ENCODE data around the gene DGKH. TPM values are rescaled to one million over a fixed set of nuclear protein-coding genes. Genes with fewer than 3 reads are reported as not detected.

Gene DGKH
- total RNA-seq, 1 donor from 2014 or later, result 9.6 TPM

DNA sequence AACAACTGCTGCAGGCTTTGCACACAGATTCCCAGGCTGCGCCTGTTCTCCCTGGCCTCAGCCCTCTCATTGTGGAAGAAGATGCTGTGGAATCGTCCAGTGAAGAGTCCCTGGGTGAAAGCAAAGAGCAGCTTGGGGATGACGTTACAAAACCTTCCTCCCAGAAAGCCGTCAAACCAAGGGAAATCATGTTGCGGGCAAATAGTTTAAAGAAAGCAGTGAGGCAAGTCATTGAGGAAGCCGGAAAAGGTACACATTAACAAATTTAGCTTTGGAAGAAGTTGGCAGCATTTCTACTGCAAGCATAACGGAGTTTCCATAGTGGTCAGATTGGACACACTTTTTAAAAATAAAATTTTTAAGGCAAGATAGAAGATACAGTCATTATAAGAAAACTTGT is 140.6 kb downstream of the DGKH start:
- Mint-ChIP-seq H3K27me3 (no peaks in the 10 kb centered on the region), H3K4me3 (no peak overlapping the region), H3K9me3 (no peaks in the 10 kb centered on the region), H3K36me3 (peaks cover 7% of the 10 kb centered on the region), H3K4me1 (ENCODE audit: unreplicated experiment) (no peaks in the 10 kb centered on the region), H3K27ac (no peak overlapping the region)
- DNase-seq (ENCODE audit: extremely low spot score, unreplicated experiment), result no peak
- no peak for TF ChIP-seq CTCF (conservative IDR thresholded peaks at IDR 0.05)

DNA sequence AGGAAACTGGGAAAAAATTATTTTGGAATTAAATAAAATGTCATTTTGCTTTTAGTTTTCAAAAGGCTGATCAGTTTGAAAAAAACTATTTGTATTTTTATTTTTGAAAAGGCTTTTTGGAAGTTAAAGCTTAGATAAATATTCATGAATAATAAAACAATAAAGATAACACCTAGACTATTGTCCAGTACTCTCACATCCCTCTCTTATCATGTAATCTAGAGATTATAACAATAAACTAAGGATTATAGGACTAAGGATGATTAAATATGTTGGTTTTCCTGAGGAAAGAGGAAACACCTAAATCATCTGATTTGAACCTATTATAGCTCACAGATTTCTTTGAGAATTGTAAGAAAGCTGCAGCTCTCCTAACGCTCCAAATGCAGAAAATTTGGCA is 142.1 kb downstream of the DGKH start:
- H3K4me3 Mint-ChIP-seq, result no peak overlapping the region
- no peak overlapping the region for H3K27ac Mint-ChIP-seq
- no peaks in the 10 kb centered on the region for H3K4me1 Mint-ChIP-seq (ENCODE audit: unreplicated experiment)
- TF ChIP-seq CTCF (conservative IDR thresholded peaks at IDR 0.05), result no peak
- no peak for DNase-seq (ENCODE audit: extremely low spot score, unreplicated experiment)
- H3K27me3 Mint-ChIP-seq, result no peaks in the 10 kb centered on the region
- peaks cover 8% of the 10 kb centered on the region for H3K36me3 Mint-ChIP-seq
- H3K9me3 Mint-ChIP-seq, result no peaks in the 10 kb centered on the region

DNA sequence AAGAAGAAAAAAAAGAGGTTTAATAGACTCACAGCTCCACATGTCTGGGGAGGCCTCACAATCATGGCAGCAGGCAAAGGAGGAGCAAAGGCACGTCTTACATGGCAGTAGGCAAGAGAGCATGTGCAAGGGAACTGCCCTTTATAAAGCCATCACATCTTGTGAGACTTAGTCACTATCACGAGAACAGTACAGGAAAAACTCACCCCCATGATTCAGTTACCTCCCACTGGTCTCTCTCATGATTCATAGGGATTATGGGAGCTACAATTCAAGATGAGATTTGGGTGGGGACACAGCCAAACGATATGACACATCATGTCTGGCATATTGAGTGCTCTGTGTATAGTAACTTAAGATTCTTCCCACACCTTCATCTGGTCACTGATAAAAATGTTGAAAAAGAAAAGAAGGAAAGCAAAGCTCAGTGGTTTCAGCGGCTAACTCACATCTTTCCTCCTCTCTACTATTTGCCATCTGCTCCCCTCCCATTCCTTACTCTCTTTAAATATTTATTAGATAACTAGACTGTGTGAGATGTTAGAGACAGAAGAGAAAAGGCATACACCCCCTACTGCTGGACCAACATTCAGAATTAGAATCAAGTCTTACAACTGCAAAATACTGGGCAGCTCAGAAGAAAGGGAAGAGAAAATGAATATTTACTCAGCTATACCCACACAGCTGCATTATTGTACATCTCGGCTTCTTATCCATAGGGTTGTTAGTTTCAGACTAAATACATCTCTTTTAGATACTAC is 163.4 kb downstream of the DGKH start:
- Mint-ChIP-seq H3K9me3 (no peaks in the 10 kb centered on the region), H3K4me3 (no peak overlapping the region), H3K27me3 (no peaks in the 10 kb centered on the region), H3K4me1 (ENCODE audit: unreplicated experiment) (no peaks in the 10 kb centered on the region), H3K27ac (no peak overlapping the region), H3K36me3 (peaks cover 17% of the 10 kb centered on the region)
- TF ChIP-seq CTCF (conservative IDR thresholded peaks at IDR 0.05), result no peak
- no peak for DNase-seq (ENCODE audit: extremely low spot score, unreplicated experiment)

GRCh38 chr13:42214446-42214845 is 166.0 kb downstream of the DGKH start:
- H3K9me3 Mint-ChIP-seq, result no peaks in the 10 kb centered on the region
- DNase-seq (ENCODE audit: extremely low spot score, unreplicated experiment), result no peak
- H3K4me1 Mint-ChIP-seq (ENCODE audit: unreplicated experiment), result no peaks in the 10 kb centered on the region
- no peak overlapping the region for H3K27ac Mint-ChIP-seq
- H3K4me3 Mint-ChIP-seq, result no peak overlapping the region
- no peaks in the 10 kb centered on the region for H3K27me3 Mint-ChIP-seq
- H3K36me3 Mint-ChIP-seq, result peaks cover 14% of the 10 kb centered on the region
- TF ChIP-seq CTCF (conservative IDR thresholded peaks at IDR 0.05), result no peak

GRCh38 chr13:42215578-42216421 is 167.4 kb downstream of the DGKH start:
- peak; percentile 71 for TF ChIP-seq CTCF (conservative IDR thresholded peaks at IDR 0.05)
- H3K9me3 Mint-ChIP-seq, result no peaks in the 10 kb centered on the region
- H3K4me1 Mint-ChIP-seq (ENCODE audit: unreplicated experiment), result no peaks in the 10 kb centered on the region
- H3K27ac Mint-ChIP-seq, result no peak overlapping the region
- DNase-seq (ENCODE audit: extremely low spot score, unreplicated experiment), result no peak
- H3K4me3 Mint-ChIP-seq, result no peak overlapping the region
- H3K36me3 Mint-ChIP-seq, result peaks cover 11% of the 10 kb centered on the region
- H3K27me3 Mint-ChIP-seq, result no peaks in the 10 kb centered on the region

All from type B pancreatic cell (in vitro differentiated cells).